HuH-7.5 (cell line): ENCODE measurements around the gene JKAMP.
A peak's percentile ranks its signal among the peaks of the same experiment; 100 is the strongest.

ENCODE experiments used
- DNase-seq: peaks from one replicate; pipeline ENCODE4 v3.0.0; 2011; ENCODE audit warnings: low spot score

The JKAMP gene

DNA sequence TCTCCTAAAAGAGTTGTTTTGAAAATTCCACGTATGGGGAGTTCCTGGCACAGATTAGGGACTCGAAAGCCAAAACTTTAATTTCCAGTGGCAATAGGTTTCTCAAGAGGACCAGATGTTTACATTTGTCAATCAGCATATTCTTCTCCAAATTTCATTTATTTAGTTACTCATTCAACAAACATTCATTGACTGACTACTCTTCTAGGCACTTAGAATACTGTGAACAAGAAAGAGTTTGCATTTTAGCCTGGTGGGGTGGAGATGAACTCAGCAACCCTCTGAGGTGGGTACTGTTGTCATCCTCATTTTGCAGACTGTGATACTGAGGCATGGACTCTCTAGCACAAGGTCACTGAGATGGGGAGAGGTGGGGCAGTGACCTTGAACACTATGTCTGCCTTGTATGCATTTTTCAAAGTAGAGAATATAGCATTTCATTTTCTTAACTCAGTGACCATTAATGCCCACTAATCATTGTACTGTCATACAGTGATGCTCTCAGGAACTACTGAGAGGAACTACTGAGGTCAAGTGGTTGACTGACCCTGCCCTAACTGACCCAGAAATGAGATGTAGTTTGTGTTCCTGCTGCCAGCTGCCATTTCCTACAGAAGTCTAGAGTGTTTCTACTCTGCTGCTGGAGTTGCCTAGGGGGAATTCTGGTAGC, 2.3 kb upstream of the JKAMP start:
- no peak for DNase-seq

DNA sequence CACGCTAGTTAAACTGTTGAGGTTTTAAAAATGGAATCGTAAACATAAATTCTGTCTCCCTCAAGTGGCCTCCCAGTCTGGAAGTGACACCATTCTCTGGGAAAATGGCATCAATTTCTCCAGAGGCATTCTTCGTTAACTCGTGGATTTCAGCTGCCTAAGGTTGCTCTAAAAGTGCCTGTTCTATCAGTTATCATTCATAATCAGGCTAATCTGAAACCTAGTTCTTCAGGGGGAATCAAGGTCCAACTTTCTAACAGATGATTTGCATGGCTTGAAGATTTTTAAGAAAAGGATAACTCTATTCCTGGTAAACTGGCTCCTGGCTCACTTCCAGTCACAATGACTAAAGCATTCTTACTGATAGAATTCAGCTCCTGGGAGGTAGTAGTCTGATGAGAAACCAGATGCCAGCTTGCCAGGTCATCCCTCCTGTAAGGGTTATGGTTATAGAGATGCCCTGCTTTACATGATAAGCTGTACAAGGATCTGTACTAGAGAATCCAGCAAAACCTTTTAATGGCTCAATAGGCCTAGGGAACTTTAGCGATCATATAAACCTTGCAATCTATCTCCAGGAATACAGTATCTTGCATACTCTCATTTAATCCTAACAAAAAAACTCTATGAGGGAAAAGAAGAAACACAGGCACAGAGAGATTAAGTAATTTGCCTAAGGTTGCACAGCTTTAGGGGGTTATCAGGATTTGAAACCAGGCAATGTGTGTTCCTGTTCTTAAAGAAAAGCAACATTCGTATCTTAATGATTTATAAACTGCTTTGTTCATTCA, 1.6 kb upstream of the JKAMP start:
- no peak for DNase-seq

GRCh38 chr14:59483363-59483762, 954 bp upstream of the JKAMP start:
- DNase-seq, result peak; percentile 30

GRCh38 chr14:59484639-59485175, 390 bp downstream of the JKAMP start:
- DNase-seq, result no peak

GRCh38 chr14:59490756-59491155, 6.4 kb downstream of the JKAMP start:
- no peak for DNase-seq

DNA sequence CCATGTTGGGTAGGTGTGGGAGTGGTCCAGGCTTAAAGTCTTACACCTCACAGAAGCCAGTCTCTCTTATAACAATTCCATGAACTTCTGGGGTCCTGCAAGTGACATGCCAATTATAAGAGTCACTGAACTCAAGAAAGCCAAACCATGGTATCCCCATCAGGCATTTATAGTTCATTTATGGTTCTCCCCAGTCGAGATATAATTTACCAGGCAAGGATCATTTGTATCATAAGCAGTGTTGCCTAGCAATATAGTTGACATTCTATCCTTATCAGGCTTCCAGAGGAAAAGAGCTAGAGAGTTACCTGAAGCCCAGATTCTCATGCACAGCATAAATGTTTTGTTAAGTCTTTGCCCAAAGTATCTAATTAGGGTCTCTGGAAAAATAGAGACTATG, 8.1 kb downstream of the JKAMP start:
- DNase-seq, result no peak

- no peak for DNase-seq
These were observed 16.4 kb downstream of the JKAMP start for GRCh38 chr14:59500732-59501131.

DNA sequence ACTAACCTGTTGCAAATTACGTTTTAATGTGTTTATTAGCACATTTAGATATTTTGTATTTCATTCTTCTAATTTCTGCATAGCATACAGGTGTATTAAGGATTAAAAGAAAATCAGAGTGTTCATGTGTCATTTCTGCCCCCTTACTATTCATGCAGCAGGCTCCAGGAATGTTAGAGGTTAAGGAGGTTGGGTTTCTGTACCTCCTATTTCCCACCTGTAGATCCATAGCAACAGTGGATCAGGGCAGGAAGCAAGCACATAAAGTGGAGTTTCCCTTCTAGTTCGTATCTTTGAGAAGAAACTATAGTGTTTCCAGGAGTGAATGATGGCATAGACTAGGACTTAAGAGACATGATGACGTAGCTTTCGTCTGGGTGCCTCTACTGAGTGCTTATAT, 18.9 kb downstream of the JKAMP start:
- no peak for DNase-seq

DNA sequence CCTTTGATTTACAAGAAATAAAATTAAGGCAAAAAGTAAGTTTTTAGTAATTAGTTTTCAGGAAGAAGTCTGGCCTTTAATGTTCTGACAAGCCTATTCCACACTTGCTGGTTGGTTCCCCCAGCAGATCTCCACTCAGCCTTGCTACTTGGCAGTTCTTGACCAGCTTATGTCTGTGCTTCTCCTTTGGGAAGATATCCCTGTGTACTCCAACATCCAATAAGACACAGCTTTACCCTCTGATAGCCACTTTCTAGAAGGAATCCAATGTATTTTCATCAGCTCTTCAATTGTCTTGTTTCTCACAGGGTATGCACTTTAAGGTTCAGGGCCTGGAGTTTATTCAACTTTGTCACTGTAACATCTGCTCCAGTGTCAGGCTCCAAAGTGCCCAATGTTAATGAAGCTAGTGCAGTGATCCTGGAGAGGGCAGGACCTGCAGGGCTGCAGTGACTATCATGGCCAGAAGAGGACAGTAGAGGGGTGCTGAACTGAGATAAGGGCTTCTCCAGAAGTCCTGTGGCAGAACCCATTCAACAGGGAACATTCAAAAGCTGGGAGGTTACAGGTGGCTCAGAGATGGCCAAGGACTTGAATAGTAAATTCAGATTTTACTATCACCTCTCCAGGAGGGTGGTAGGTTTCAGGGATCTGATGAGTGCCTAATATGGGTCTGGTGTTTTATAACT, 22.9 kb downstream of the JKAMP start:
- DNase-seq, result peak; percentile 13

DNA sequence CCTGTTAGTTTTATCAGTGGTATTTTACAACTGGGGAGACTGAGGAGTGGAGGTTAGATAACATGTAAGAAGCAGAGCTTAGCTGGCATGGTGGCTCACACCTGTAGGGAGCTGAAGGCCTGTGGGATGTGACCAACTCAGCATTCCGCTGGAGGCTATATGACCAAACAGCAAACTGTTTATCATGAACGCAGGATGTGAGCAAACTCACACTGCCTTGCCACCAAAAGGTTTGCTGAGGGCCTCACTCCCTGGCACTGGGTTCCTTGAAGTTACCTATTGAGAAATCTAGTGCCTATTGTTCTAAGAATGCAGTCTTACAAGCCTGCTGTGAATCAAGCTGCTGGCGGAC, 23.4 kb downstream of the JKAMP start:
- no peak for DNase-seq

DNA sequence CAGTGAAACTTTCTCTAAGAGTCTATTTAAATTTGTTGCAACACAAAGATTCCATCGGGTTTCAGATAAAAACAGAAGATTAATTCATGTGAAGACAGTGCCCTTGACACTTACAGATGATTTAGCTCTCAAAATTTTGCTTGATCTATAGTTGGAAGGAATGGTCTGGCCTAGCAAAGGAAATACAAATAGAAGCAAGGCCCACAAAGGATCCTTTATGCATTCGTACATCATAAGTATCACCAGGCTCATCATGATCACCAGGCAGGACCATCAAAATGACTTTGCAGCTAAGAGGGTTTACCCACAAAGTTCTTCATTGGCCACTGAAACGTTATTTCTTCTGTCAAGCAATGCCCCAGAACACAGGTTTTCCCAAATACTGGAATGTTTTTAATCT, 24.8 kb downstream of the JKAMP start:
- no peak for DNase-seq

- no peak for DNase-seq
These were observed 25.7 kb downstream of the JKAMP start for GRCh38 chr14:59510001-59510400.

DNA sequence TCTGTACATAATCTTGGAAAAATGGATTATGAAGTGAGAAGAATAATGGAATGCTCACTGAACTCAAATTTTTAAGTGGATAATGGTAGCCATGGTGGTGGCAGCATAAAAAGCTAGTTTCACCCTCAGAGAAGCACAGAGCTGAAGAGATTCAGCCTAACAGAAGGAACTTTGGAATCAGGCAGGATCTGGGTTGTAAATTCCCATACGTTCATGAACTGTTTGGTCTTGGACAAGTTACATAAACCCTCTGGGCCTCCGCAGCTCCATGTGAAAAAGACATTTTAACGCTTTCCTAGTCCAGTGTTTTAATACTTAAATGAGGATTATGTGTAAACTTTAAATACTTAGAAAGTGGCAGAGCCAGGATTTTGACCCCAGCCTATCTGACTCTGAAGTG, 26.6 kb downstream of the JKAMP start:
- DNase-seq, result no peak

GRCh38 chr14:59511916-59512575, 27.7 kb downstream of the JKAMP start:
- no peak for DNase-seq

- DNase-seq, result no peak
These were observed 35.9 kb downstream of the JKAMP start for GRCh38 chr14:59520224-59520623.

DNA sequence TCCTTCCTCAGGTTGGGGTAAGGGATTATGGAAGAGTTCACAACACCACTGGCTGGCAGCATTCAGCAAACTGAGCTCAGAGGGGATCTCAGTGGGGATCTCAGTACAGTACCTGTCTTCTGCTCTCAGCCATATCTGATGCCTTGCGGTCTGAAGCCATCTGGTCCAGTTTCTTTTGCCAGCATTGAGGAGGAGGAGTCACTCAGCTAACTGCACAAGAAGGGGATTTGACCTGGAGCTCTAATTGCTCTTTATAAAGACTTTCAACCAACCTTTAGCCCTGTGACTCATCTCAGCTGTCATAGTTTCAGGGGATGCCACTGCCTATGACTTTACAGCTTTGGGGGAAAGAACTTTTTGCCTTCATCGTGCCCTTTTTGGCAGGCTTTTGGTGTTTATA, 44.9 kb downstream of the JKAMP start:
- no peak for DNase-seq

DNA sequence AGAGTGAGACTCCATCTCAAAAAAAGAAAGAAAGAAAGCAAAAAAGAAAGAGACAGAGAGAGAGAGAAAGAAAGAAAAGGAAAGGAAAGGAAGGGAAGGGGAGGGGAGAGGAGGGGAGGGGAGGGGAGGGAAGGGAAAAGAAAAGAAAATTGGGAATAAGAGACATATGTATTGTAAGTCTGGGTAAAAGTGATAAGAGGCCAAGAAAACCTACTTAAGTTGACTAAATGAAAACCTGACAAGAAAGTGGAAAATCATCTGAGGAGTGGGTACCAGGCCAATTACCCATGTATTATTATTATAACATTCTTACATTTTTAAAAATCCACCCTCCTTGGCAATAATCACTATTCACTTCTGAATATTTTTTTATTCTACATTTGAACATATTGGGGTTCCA, 46.0 kb downstream of the JKAMP start:
- DNase-seq, result no peak

DNA sequence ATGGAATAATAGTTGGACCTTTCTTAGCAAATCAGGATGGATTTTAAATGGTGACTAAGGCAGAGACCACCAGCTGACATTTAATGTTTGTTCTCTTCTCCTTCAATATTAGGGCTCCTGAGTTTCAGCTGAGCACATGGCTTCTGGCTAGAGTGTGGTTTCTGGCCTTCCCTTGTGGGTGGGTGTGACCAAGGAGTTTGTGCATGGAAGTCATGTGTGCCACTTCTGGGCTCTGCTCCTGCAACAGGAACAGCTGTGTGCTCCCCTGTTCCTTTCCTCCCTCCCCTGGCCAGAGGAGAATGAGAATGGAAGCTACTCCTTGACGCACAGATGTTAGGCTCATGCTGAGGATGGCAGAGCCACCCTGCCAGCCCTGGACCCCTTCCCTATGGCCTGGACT, 48.1 kb downstream of the JKAMP start:
- no peak for DNase-seq

DNA sequence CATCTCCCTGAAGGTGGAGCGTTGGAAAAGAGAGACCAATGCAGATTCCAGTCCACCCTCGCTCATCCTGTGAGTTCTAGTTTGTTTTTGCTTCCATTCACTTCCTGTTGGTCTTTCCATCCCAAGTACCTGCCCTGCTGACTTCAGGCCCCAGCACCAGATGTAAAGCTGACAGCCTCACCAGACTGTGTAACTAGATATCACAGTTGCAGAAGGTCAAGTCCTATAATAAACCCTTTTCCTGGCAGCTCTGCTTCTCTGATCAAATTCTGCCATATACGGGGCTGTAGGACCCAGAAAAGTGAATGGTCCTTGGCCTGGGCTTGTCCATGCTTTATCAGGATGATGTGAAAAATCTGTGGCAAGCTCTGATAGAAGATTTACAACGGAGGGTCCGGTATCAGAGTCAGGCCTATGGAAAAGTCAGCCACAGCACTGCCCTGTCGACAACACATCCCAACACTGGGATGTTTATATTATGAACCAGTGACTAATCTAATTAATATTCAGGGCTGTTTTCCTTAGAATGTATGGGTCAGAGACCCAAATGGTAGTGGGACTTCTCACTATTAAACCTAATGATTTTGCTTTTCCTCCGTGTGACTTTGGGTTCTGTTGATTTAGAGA, 50.2 kb downstream of the JKAMP start:
- DNase-seq, result no peak

GRCh38 chr14:59537476-59537875, 53.2 kb downstream of the JKAMP start:
- no peak for DNase-seq

- DNase-seq, result no peak
These were observed 54.6 kb downstream of the JKAMP start for GRCh38 chr14:59538936-59539335.

DNA sequence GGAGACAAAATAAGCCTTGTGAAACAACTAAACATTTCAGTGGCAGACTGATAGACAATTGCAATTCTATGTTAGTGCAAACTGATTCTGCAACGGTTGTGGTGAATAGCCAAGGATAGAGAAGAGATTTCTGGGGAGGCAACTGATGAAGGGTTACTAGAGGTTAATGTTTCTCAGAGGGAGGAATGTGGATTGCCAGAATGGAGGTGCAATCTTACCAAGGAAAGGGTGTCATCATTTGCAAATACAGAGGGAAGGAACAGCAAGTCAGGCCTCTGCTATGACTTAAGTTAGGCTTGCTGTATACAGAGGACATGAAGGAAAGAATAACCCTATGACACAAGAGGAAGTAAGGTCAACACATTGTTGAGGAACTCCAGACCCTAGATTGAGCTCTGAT, 56.5 kb downstream of the JKAMP start:
- no peak for DNase-seq
